HEK293 (cell line): ENCODE measurements around the gene ERBB4.

ENCODE experiments used
- CTCF ChIA-PET: fragments of 350-600 bp; formaldehyde crosslinking; extraction: SDS; loops from one replicate; lab custom pipeline; 2021; ENCODE audit warnings: antibody characterized with exemption; lab: Yijun Ruan, JAX
- POLR2A ChIA-PET: fragments of 300-600 bp; formaldehyde crosslinking; extraction: SDS; loops from one replicate; lab custom pipeline; 2020; ENCODE audit warnings: antibody characterized with exemption, inconsistent platforms; lab: Yijun Ruan, JAX
- H3K27ac ChIP-seq: fragments of 200-500 bp; sonication (Bioruptor generic); 2 replicates; pipeline ENCODE4 v1.5.1; 2014; ENCODE audit warnings: low read depth, low read length, control low read depth, inconsistent platforms; ENCODE audit errors: extremely low read depth
- H3K36me3 ChIP-seq, 2 experiments: fragments of 200-500 bp in 1 of 2; sonication (Bioruptor generic) in 1 of 2; 1 replicate in 1 of 2; 2 replicates in 1 of 2; pipeline ENCODE4 v1.5.1; 2014 to 2017; ENCODE audit warnings: inconsistent platforms in 2 of 2, low read length in 2 of 2; ENCODE audit not compliant: control insufficient read depth in 2 of 2, insufficient read depth in 1 of 2
- H3K4me1 ChIP-seq: fragments of 200-500 bp; sonication (Bioruptor generic); 2 replicates; pipeline ENCODE4 v1.5.1; 2014; ENCODE audit warnings: mild to moderate bottlenecking, low read length, inconsistent platforms; ENCODE audit not compliant: control insufficient read depth, insufficient read depth
- H3K4me3 ChIP-seq: 2 replicates; pipeline ENCODE4 v1.5.1; 2011; ENCODE audit warnings: low read depth, mild to moderate bottlenecking, control low read depth, low read length, moderate library complexity
- H3K9me3 ChIP-seq: fragments of 200-500 bp; sonication (Bioruptor generic); 2 replicates; pipeline ENCODE4 v1.5.1; 2014; ENCODE audit warnings: low read depth, low read length, inconsistent platforms; ENCODE audit not compliant: control insufficient read depth, insufficient read depth
- KLF10 ChIP-seq: fragments of 450-650 bp; IDR thresholded peaks from 2 replicates; pipeline ENCODE4 v1.5.1; 2018; ENCODE audit warnings: missing biosample characterization, mild to moderate bottlenecking, missing genetic modification characterization
- RBAK ChIP-seq: fragments of 450-650 bp; formaldehyde crosslinking; IDR thresholded peaks from 2 replicates; pipeline ENCODE4 v1.5.1; 2016; ENCODE audit warnings: missing biosample characterization, missing genetic modification characterization
- SCRT1 ChIP-seq: fragments of 450-650 bp; formaldehyde crosslinking; IDR thresholded peaks from 2 replicates; pipeline ENCODE4 v1.5.1; 2016; ENCODE audit warnings: missing biosample characterization, missing genetic modification characterization, borderline replicate concordance
- WT1 ChIP-seq: fragments of 450-650 bp; formaldehyde crosslinking; IDR thresholded peaks from 2 replicates; pipeline ENCODE4 v1.5.1; 2016; ENCODE audit warnings: missing biosample characterization, missing genetic modification characterization
- ZFP69B ChIP-seq: fragments of 450-650 bp; formaldehyde crosslinking; IDR thresholded peaks from 2 replicates; pipeline ENCODE4 v1.5.1; 2016; ENCODE audit warnings: missing biosample characterization, missing genetic modification characterization
- ZNF133 ChIP-seq: fragments of 450-650 bp; formaldehyde crosslinking; IDR thresholded peaks from 2 replicates; pipeline ENCODE4 v1.5.1; 2016; ENCODE audit warnings: missing biosample characterization, missing genetic modification characterization
- ZNF311 ChIP-seq: fragments of 450-650 bp; formaldehyde crosslinking; IDR thresholded peaks from 2 replicates; pipeline ENCODE4 v1.5.1; 2017; ENCODE audit warnings: missing biosample characterization, missing genetic modification characterization, borderline replicate concordance
- ZNF529 ChIP-seq: fragments of 450-650 bp; formaldehyde crosslinking; IDR thresholded peaks from 2 replicates; pipeline ENCODE4 v1.5.1; 2017; ENCODE audit warnings: missing genetic modification characterization, missing biosample characterization; ENCODE audit not compliant: insufficient replicate concordance
- ZNF555 ChIP-seq: fragments of 450-650 bp; formaldehyde crosslinking; conservative IDR thresholded peaks from 2 replicates; pipeline ENCODE4 v1.5.1; 2017; ENCODE audit warnings: missing biosample characterization, mild to moderate bottlenecking, missing genetic modification characterization, inconsistent platforms
- ZNF596 ChIP-seq: fragments of 450-650 bp; IDR thresholded peaks from 2 replicates; pipeline ENCODE4 v1.5.0; 2018; ENCODE audit warnings: missing biosample characterization, mild to moderate bottlenecking, missing genetic modification characterization, moderate library complexity
- ZNF610 ChIP-seq: fragments of 450-650 bp; formaldehyde crosslinking; IDR thresholded peaks from 2 replicates; pipeline ENCODE4 v1.5.1; 2016; ENCODE audit warnings: missing biosample characterization, missing genetic modification characterization, borderline replicate concordance
- ZNF664 ChIP-seq: fragments of 450-650 bp; formaldehyde crosslinking; IDR thresholded peaks from 2 replicates; pipeline ENCODE4 v1.5.1; 2016; ENCODE audit warnings: missing biosample characterization, missing genetic modification characterization
- ZNF670 ChIP-seq: fragments of 450-650 bp; formaldehyde crosslinking; IDR thresholded peaks from 2 replicates; pipeline ENCODE4 v1.5.1; 2016; ENCODE audit warnings: missing biosample characterization, missing genetic modification characterization, low read depth
- ZNF792 ChIP-seq: fragments of 450-650 bp; formaldehyde crosslinking; IDR thresholded peaks from 2 replicates; pipeline ENCODE4 v1.5.1; 2016; ENCODE audit warnings: missing biosample characterization, missing genetic modification characterization
- TF ChIP-seq, protein P1 (sequence below): fragments of 450-650 bp; formaldehyde crosslinking; IDR thresholded peaks from 2 replicates; pipeline ENCODE4 v1.5.1; 2016; ENCODE audit warnings: missing biosample characterization, missing genetic modification characterization, borderline replicate concordance
- TF ChIP-seq, protein P2 (sequence below): fragments of 450-650 bp; formaldehyde crosslinking; IDR thresholded peaks from 2 replicates; pipeline ENCODE4 v1.5.1; 2016; ENCODE audit warnings: missing biosample characterization, missing genetic modification characterization, borderline replicate concordance
- TF ChIP-seq, protein P3 (sequence below): fragments of 450-650 bp; formaldehyde crosslinking; IDR thresholded peaks from 2 replicates; pipeline ENCODE4 v1.5.0; 2017; ENCODE audit warnings: missing biosample characterization, missing genetic modification characterization, borderline replicate concordance
- TF ChIP-seq, protein P4 (sequence below): fragments of 450-650 bp; formaldehyde crosslinking; IDR thresholded peaks from 2 replicates; pipeline ENCODE4 v1.5.1; 2016; ENCODE audit warnings: missing biosample characterization, missing genetic modification characterization

Gene ERBB4

DNA sequence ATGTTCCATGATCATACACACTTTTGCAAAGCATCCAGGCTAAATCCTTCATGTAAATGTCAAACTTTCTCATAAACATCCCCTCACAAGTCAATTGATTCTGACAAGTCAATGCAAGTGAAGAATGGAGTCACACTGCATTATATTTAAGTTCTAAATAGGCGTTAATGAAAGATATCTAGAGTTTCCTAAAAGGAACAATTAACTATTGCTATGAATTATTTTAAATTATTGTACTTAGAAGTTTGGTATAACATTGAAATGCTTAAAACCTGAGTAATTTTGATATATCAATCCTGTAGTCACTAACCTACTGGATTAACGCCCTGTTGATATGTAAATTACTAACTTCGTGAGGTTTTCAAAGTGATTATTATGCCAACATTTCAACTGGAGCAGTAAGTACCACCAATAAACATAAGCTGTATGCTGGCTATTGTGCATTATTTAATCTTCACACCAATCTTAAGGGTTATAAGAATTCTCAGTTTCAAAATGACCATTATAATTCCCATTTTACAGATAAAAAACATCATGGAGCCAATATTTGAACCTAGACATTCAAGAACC lies 884.3 kb downstream of the ERBB4 start:
- Histone ChIP-seq H3K9me3 (no peaks in the 10 kb centered on the region), H3K4me1 (peaks cover 2% of the 10 kb centered on the region; the same call in 1 of the 2 replicates), H3K36me3 (no peaks in the 10 kb centered on the region), H3K4me3 (no peak overlapping the region), H3K27ac (no peak overlapping the region)
- no peak for TF ChIP-seq WT1 (tag by site-specific recombination)
- no peak for TF ChIP-seq ZNF529 (tag by site-specific recombination)
- no peak for TF ChIP-seq ZNF133 (tag by site-specific recombination)
- no peak for TF ChIP-seq ZNF670 (tag by site-specific recombination)
- no peak for TF ChIP-seq RBAK (tag by site-specific recombination)
- POLR2A ChIA-PET = no interaction called here
- CTCF ChIA-PET = no interaction called here

DNA sequence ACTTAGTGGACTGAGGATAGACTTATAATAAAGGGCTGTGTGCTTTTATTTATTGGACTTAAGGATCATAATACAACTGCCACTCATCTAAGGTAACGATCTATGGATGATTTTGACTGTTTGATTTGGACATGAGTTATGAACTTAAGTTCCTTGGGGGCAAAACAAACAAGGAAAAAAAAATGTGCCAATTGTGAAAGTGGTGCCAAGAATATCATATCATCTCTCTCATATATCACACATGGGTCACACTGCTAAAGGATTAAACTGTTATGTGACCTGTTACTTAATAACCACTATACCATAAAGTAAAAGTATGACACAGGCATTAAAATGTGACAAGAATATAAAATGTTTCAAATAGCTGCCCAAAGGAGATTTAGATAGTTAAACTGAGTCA lies 886.3 kb downstream of the ERBB4 start:
- Histone ChIP-seq H3K27ac (no peak overlapping the region), H3K36me3 (no peaks in the 10 kb centered on the region), H3K4me1 (peaks cover 2% of the 10 kb centered on the region; the same call in 1 of the 2 replicates)
- ChIA-PET CTCF (no interaction called here), POLR2A (no interaction called here)
- TF ChIP-seq ZNF792 (tag by site-specific recombination) = no peak
- TF ChIP-seq, protein P1, sequence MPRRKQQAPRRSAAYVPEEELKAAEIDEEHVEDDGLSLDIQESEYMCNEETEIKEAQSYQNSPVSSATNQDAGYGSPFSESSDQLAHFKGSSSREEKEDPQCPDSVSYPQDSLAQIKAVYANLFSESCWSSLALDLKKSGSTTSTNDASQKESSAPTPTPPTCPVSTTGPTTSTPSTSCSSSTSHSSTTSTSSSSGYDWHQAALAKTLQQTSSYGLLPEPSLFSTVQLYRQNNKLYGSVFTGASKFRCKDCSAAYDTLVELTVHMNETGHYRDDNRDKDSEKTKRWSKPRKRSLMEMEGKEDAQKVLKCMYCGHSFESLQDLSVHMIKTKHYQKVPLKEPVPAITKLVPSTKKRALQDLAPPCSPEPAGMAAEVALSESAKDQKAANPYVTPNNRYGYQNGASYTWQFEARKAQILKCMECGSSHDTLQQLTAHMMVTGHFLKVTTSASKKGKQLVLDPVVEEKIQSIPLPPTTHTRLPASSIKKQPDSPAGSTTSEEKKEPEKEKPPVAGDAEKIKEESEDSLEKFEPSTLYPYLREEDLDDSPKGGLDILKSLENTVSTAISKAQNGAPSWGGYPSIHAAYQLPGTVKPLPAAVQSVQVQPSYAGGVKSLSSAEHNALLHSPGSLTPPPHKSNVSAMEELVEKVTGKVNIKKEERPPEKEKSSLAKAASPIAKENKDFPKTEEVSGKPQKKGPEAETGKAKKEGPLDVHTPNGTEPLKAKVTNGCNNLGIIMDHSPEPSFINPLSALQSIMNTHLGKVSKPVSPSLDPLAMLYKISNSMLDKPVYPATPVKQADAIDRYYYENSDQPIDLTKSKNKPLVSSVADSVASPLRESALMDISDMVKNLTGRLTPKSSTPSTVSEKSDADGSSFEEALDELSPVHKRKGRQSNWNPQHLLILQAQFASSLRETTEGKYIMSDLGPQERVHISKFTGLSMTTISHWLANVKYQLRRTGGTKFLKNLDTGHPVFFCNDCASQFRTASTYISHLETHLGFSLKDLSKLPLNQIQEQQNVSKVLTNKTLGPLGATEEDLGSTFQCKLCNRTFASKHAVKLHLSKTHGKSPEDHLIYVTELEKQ = no peak
- TF ChIP-seq ZNF664 (tag by site-specific recombination) = no peak
- TF ChIP-seq ZFP69B (tag by site-specific recombination) = no peak
- TF ChIP-seq, protein P2, sequence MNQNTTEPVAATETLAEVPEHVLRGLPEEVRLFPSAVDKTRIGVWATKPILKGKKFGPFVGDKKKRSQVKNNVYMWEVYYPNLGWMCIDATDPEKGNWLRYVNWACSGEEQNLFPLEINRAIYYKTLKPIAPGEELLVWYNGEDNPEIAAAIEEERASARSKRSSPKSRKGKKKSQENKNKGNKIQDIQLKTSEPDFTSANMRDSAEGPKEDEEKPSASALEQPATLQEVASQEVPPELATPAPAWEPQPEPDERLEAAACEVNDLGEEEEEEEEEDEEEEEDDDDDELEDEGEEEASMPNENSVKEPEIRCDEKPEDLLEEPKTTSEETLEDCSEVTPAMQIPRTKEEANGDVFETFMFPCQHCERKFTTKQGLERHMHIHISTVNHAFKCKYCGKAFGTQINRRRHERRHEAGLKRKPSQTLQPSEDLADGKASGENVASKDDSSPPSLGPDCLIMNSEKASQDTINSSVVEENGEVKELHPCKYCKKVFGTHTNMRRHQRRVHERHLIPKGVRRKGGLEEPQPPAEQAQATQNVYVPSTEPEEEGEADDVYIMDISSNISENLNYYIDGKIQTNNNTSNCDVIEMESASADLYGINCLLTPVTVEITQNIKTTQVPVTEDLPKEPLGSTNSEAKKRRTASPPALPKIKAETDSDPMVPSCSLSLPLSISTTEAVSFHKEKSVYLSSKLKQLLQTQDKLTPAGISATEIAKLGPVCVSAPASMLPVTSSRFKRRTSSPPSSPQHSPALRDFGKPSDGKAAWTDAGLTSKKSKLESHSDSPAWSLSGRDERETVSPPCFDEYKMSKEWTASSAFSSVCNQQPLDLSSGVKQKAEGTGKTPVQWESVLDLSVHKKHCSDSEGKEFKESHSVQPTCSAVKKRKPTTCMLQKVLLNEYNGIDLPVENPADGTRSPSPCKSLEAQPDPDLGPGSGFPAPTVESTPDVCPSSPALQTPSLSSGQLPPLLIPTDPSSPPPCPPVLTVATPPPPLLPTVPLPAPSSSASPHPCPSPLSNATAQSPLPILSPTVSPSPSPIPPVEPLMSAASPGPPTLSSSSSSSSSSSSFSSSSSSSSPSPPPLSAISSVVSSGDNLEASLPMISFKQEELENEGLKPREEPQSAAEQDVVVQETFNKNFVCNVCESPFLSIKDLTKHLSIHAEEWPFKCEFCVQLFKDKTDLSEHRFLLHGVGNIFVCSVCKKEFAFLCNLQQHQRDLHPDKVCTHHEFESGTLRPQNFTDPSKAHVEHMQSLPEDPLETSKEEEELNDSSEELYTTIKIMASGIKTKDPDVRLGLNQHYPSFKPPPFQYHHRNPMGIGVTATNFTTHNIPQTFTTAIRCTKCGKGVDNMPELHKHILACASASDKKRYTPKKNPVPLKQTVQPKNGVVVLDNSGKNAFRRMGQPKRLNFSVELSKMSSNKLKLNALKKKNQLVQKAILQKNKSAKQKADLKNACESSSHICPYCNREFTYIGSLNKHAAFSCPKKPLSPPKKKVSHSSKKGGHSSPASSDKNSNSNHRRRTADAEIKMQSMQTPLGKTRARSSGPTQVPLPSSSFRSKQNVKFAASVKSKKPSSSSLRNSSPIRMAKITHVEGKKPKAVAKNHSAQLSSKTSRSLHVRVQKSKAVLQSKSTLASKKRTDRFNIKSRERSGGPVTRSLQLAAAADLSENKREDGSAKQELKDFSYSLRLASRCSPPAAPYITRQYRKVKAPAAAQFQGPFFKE (tag by site-specific recombination) = no peak
- TF ChIP-seq ZNF311 (tag by site-specific recombination) = no peak
- TF ChIP-seq, all 188 proteins: peak for 0
- no peak overlapping the region for H3K4me3 ChIP-seq
- H3K9me3 ChIP-seq = no peaks in the 10 kb centered on the region

DNA sequence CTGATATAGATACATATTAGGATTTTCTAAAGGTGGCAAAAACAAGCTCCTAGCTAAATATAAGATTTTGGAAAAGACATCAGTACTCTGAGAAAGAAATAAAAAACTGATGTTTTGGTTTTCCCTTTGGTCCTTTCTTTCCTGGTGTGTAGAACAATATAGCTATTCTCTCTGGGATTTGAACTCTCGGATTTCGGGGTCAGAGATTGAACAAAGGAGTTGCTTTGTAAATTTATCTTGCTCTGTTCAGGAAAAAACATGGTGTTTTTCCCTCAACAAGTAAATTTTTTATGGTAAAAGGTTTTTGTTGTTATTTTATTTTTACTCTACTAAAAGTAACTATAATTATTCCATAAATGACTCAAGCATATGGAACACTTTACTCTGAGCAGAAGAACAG lies 889.3 kb downstream of the ERBB4 start:
- Histone ChIP-seq H3K9me3 (no peaks in the 10 kb centered on the region), H3K4me3 (no peak overlapping the region), H3K36me3 (no peaks in the 10 kb centered on the region), H3K4me1 (peaks cover 2% of the 10 kb centered on the region; the same call in 1 of the 2 replicates), H3K27ac (no peak overlapping the region)
- ChIA-PET CTCF (no interaction called here), POLR2A (no interaction called here)
- TF ChIP-seq ZNF555 (tag by site-specific recombination) = no peak
- no peak for TF ChIP-seq ZNF596 (tag by site-specific recombination)
- TF ChIP-seq, protein P3, sequence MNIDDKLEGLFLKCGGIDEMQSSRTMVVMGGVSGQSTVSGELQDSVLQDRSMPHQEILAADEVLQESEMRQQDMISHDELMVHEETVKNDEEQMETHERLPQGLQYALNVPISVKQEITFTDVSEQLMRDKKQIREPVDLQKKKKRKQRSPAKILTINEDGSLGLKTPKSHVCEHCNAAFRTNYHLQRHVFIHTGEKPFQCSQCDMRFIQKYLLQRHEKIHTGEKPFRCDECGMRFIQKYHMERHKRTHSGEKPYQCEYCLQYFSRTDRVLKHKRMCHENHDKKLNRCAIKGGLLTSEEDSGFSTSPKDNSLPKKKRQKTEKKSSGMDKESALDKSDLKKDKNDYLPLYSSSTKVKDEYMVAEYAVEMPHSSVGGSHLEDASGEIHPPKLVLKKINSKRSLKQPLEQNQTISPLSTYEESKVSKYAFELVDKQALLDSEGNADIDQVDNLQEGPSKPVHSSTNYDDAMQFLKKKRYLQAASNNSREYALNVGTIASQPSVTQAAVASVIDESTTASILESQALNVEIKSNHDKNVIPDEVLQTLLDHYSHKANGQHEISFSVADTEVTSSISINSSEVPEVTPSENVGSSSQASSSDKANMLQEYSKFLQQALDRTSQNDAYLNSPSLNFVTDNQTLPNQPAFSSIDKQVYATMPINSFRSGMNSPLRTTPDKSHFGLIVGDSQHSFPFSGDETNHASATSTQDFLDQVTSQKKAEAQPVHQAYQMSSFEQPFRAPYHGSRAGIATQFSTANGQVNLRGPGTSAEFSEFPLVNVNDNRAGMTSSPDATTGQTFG (tag by site-specific recombination) = no peak
- no peak for TF ChIP-seq ZNF610
- no peak for TF ChIP-seq SCRT1
- TF ChIP-seq, protein P4, sequence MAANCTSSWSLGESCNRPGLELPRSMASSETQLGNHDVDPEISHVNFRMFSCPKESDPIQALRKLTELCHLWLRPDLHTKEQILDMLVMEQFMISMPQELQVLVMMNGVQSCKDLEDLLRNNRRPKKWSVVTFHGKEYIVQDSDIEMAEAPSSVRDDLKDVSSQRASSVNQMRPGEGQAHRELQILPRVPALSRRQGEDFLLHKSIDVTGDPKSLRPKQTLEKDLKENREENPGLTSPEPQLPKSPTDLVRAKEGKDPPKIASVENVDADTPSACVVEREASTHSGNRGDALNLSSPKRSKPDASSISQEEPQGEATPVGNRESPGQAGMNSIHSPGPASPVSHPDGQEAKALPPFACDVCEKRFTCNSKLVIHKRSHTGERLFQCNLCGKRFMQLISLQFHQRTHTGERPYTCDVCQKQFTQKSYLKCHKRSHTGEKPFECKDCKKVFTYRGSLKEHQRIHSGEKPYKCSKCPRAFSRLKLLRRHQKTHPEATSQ (tag by site-specific recombination) = no peak
- no peak for TF ChIP-seq KLF10 (tag by site-specific recombination)
